NCI-H446 (cell line): ENCODE measurements around the gene PPIP5K1.
"Not testable (repeated sequence)": the region's sequence is repeated elsewhere in the genome, so short reads cannot be mapped to it uniquely, and the experiment has no call there.

Experiments
- DNase-seq, 2 experiments: peaks; one replicate each; lab custom pipeline; 2025; lab: John Stamatoyannopoulos, UW

PPIP5K1 gene

GRCh38 chr15:43589778-43590466 lies at the start of gene PPIP5K1:
TSS of gene PPIP5K1 (minus strand) at chr15:43590208. CDS start at chr15:43584504, 5,704 bp downstream.
- not testable (repeated sequence) for DNase-seq

- not testable (repeated sequence) for DNase-seq
These were observed 48.6 kb upstream of the PPIP5K1 start for GRCh38 chr15:43638464-43639204.

GRCh38 chr15:43626937-43627336 lies 36.9 kb upstream of the PPIP5K1 start:
- not testable (repeated sequence) for DNase-seq

GRCh38 chr15:43625106-43625505 lies 35.1 kb upstream of the PPIP5K1 start:
- no peak for DNase-seq

GRCh38 chr15:43622068-43622799 lies 32.2 kb upstream of the PPIP5K1 start:
- DNase-seq = not testable (repeated sequence)

- DNase-seq = not testable (repeated sequence)
These were observed 28.7 kb upstream of the PPIP5K1 start, which contains the start of gene STRC for GRCh38 chr15:43618700-43619099. TSS of gene STRC (minus strand) at chr15:43618800. CDS start at chr15:43618722, 78 bp downstream.

- DNase-seq = not testable (repeated sequence)
These were observed 27.7 kb upstream of the PPIP5K1 start for GRCh38 chr15:43617750-43618149.

- DNase-seq = peak; percentile 3 to 59
These were observed 12.2 kb upstream of the PPIP5K1 start for GRCh38 chr15:43602233-43602632.

- not testable (repeated sequence) for DNase-seq
These were observed 10.2 kb upstream of the PPIP5K1 start for GRCh38 chr15:43600200-43600599.

GRCh38 chr15:43599131-43599530 lies 9.1 kb upstream of the PPIP5K1 start:
- DNase-seq = not testable (repeated sequence)

GRCh38 chr15:43593328-43594190 lies 3.6 kb upstream of the PPIP5K1 start, which contains the start of gene CKMT1B:
TSS of gene CKMT1B (plus strand) at chr15:43594027. CDS start at chr15:43594219, 192 bp downstream.
- DNase-seq = not testable (repeated sequence)

GRCh38 chr15:43592841-43593240 lies 2.8 kb upstream of the PPIP5K1 start:
- not testable (repeated sequence) for DNase-seq

- not testable (repeated sequence) for DNase-seq
These were observed 15.4 kb downstream of the PPIP5K1 start for GRCh38 chr15:43574607-43575006.

- DNase-seq = not testable (repeated sequence)
These were observed 23.4 kb downstream of the PPIP5K1 start for GRCh38 chr15:43566615-43567014.

- not testable (repeated sequence) for DNase-seq
These were observed 26.2 kb downstream of the PPIP5K1 start for GRCh38 chr15:43563793-43564192.

GRCh38 chr15:43562753-43563152 lies 27.3 kb downstream of the PPIP5K1 start:
- DNase-seq = not testable (repeated sequence)

GRCh38 chr15:43552986-43553385 lies 37.0 kb downstream of the PPIP5K1 start:
- DNase-seq = no peak

GRCh38 chr15:43552256-43552655 lies 37.8 kb downstream of the PPIP5K1 start:
- no peak for DNase-seq

GRCh38 chr15:43550527-43551363 lies 39.3 kb downstream of the PPIP5K1 start:
- DNase-seq = no peak

GRCh38 chr15:43547539-43547938 lies 42.5 kb downstream of the PPIP5K1 start:
- DNase-seq = no peak
